Motor neuron (in vitro differentiated cells): ENCODE measurements around the gene VSIG10L2. TPM values are rescaled to one million over a fixed set of nuclear protein-coding genes. Genes with fewer than 3 reads are reported as not detected.

Source experiments
- ATAC-seq, 8 experiments: fragments of 200-7000 bp; cut with Tn5 transposase; replicated peaks in 6 of 8; 2 replicates each; pipeline ENCODE4 v1.8.0; 2021; ENCODE audit warnings: mild to moderate bottlenecking in 8 of 8, moderate library complexity in 8 of 8
- H3K27ac ChIP-seq, 2 donors: fragments of 250-450 bp; sonication (Bioruptor Pico); 2 replicates each; pipeline ENCODE4 v1.9.0; 2021; ENCODE audit warnings: antibody characterized with exemption in 2 of 2, mild to moderate bottlenecking in 2 of 2, moderate library complexity in 1 of 2
- H3K4me1 ChIP-seq, 2 donors: fragments of 250-450 bp; sonication (Bioruptor Pico); replicated peaks in 1 of 2; 2 replicates each; pipeline ENCODE4 v1.6.1; 2021; ENCODE audit warnings: antibody characterized with exemption in 2 of 2, mild to moderate bottlenecking in 2 of 2, moderate library complexity in 1 of 2
- H3K4me3 ChIP-seq, 5 donors: fragments of 250-450 bp; sonication (Bioruptor Pico); 2 replicates each; pipeline ENCODE4 v1.9.0; 2021; ENCODE audit warnings: antibody characterized with exemption in 5 of 5, mild to moderate bottlenecking in 5 of 5, moderate library complexity in 4 of 5
- WGBS, 10 experiments: fragments of 450-650 bp; shearing (Covaris generic); methylation state at CpG; one replicate each; pipeline ENCODE4 v1.0.0; 2022; 5-methylcytosine and 5-hydroxymethylcytosine counted together
- in situ Hi-C, 9 experiments: fragments of 400-800 bp; cut with MboI; loops; one replicate each; pipeline ENCODE4 v1.15.0; 2021; ENCODE audit warnings: low sequenced_read_pairs in 9 of 9, low pct_unique_long_range_greater_than_20kb in 2 of 9; ENCODE audit not compliant: unreplicated experiment in 9 of 9
- total RNA-seq, 8 experiments: library from RNA; unstranded; fragments of 300-600 nt; gene quantifications; 2 replicates each; pipeline versions ENCODE4 v1.2.3 to v1.2.4, GENCODE V29; 2022

The VSIG10L2 gene
- total RNA-seq, 8 experiments from 2014 or later = 0.05 to 0.47 (median 0.09) TPM; not detected in 3

- no peak for ATAC-seq
- WGBS, 10 experiments = 34 to 100% (median 64%) methylated on average over 1 to 3 of the region's 3 CpGs; no CpG with 5 or more reads in 1 of the 10 experiments
- Histone ChIP-seq H3K4me3 (no peak overlapping the region), H3K4me1 (peaks cover 4 to 5% of the 10 kb centered on the region in 2 donors), H3K27ac (no peak overlapping the region)
- in situ Hi-C loops = loop anchor here in 2 of 9 experiments (25.0 kb wide), 2 partner anchors 131 to 256 kb away; partner anchors contain the start of gene CDON (in 1 of the 2)
Observed at GRCh38 chr11:125931116-125931515, 14.7 kb upstream of the VSIG10L2 start.

GRCh38 chr11:125931668-125932067, 14.2 kb upstream of the VSIG10L2 start:
- H3K4me1 ChIP-seq = peaks cover 4 to 5% of the 10 kb centered on the region in 2 donors
- 16 to 100% (median 87%) methylated on average over 1 to 5 of the region's 6 CpGs; no CpG with 5 or more reads in 1 of the 10 experiments for WGBS, 10 experiments
- ATAC-seq = no peak
- no peak overlapping the region for H3K4me3 ChIP-seq
- no peak overlapping the region for H3K27ac ChIP-seq
- in situ Hi-C loops = loop anchor here in 2 of 9 experiments (25.0 kb wide), 2 partner anchors 131 to 256 kb away; partner anchors contain the start of gene CDON (in 1 of the 2)

GRCh38 chr11:125932301-125932700, 13.5 kb upstream of the VSIG10L2 start:
- no peak overlapping the region for H3K27ac ChIP-seq
- H3K4me3 ChIP-seq = no peak overlapping the region
- no peak for ATAC-seq
- in situ Hi-C loops = loop anchor here in 2 of 9 experiments (25.0 kb wide), 2 partner anchors 130 to 255 kb away; partner anchors contain the start of gene CDON (in 1 of the 2)
- 40 to 100% (median 89%) methylated on average over 1 to 6 of the region's 9 CpGs; no CpG with 5 or more reads in 6 of the 10 experiments for WGBS, 10 experiments
- H3K4me1 ChIP-seq = peaks cover 4 to 5% of the 10 kb centered on the region in 2 donors

- Histone ChIP-seq H3K27ac (no peak overlapping the region), H3K4me3 (no peak overlapping the region), H3K4me1 (peaks cover 4 to 5% of the 10 kb centered on the region in 2 donors)
- in situ Hi-C loops = loop anchor here in 2 of 9 experiments (25.0 kb wide), 2 partner anchors 129 to 254 kb away; partner anchors contain the start of gene CDON (in 1 of the 2)
- WGBS, 10 experiments = 20 to 92% (median 50%) methylated on average over 1 to 9 of the region's 12 CpGs; no CpG with 5 or more reads in 1 of the 10 experiments
- no peak for ATAC-seq
Observed at GRCh38 chr11:125933030-125933813, 12.6 kb upstream of the VSIG10L2 start.

GRCh38 chr11:125934473-125934872, 11.4 kb upstream of the VSIG10L2 start:
- no peak for ATAC-seq
- no peak overlapping the region for H3K27ac ChIP-seq
- peaks cover 4 to 10% of the 10 kb centered on the region in 2 donors for H3K4me1 ChIP-seq
- in situ Hi-C loops = loop anchor here in 2 of 9 experiments (25.0 kb wide), 2 partner anchors 128 to 253 kb away; partner anchors contain the start of gene CDON (in 1 of the 2)
- 20 to 97% (median 91%) methylated on average over 1 to 8 of the region's 8 CpGs; no CpG with 5 or more reads in 4 of the 10 experiments for WGBS, 10 experiments
- H3K4me3 ChIP-seq = no peak overlapping the region

- in situ Hi-C loops = loop anchor here in 2 of 9 experiments (25.0 kb wide), 2 partner anchors 127 to 252 kb away; partner anchors contain the start of gene CDON (in 1 of the 2)
- no peak overlapping the region for H3K4me3 ChIP-seq
- H3K27ac ChIP-seq = no peak overlapping the region
- no peak for ATAC-seq
- 67 to 100% (median 91%) methylated on average over 1 to 2 of the region's 2 CpGs; no CpG with 5 or more reads in 2 of the 10 experiments for WGBS, 10 experiments
- H3K4me1 ChIP-seq = peaks cover 4 to 10% of the 10 kb centered on the region in 2 donors
Observed at GRCh38 chr11:125935056-125935455, 10.8 kb upstream of the VSIG10L2 start.

- ATAC-seq = peak in 2 of 8 experiments; percentile 29 to 73
- Histone ChIP-seq H3K27ac (no peak overlapping the region), H3K4me3 (no peak overlapping the region), H3K4me1 (peaks cover 4 to 10% of the 10 kb centered on the region in 2 donors)
- 10 to 100% (median 75%) methylated on average over 1 to 11 of the region's 12 CpGs for WGBS, 10 experiments
- in situ Hi-C loops = loop anchor here in 2 of 9 experiments (25.0 kb wide), 2 partner anchors 127 to 252 kb away; partner anchors contain the start of gene CDON (in 1 of the 2)
Observed at GRCh38 chr11:125935618-125936199, 10.1 kb upstream of the VSIG10L2 start.

DNA sequence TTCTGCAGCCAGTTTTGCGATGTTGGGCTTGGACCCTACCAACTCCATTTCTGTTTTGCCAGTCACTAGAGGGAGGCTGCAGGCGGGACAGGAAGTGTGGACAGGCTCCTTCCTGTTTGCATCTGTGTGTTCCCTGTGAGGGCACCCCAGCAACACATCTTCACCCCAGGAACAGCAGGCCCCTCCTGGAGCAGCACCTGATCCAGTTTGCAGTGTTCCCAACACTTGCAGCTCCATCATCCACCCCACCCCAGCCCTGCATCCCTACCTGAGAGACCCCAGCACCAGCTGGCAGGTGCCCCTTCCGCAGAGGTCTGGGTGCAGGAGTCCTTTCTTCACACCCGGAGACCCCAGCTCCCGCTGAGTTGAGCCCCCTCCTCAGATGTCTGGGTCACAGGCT, 7.4 kb upstream of the VSIG10L2 start:
- 63 to 100% (median 100%) methylated on average over 1 to 3 of the region's 5 CpGs; no CpG with 5 or more reads in 5 of the 10 experiments for WGBS, 10 experiments
- Histone ChIP-seq H3K27ac (no peak overlapping the region), H3K4me1 (peaks cover 2 to 11% of the 10 kb centered on the region in 2 donors), H3K4me3 (no peak overlapping the region)
- no peak for ATAC-seq
- in situ Hi-C loops = loop anchor here in 2 of 9 experiments (25.0 kb wide), 2 partner anchors 124 to 249 kb away; partner anchors contain the start of gene CDON (in 1 of the 2)

DNA sequence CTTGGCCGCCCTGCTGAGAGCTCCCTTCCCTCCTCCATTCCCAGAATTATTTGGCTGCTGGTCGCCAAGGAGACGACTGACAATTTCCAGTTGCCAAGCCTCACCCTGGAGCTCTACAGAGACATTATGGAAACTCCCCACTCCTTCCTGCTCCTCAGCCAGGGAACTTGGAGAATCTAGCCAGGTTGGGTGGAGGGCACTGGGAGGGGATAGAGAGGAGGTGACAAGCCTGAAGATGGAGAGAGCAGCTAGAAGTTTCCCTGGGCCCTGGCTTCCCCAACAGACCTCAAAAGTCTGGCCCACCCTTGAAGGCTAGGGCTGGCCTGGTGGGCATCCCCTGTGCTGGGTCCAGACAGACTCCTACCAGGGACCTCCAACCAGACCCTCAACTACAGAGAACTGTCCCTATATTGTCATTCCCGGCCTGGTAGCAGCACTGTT, 6.7 kb upstream of the VSIG10L2 start:
- no peak overlapping the region for H3K4me3 ChIP-seq
- H3K4me1 ChIP-seq = peaks cover 0 to 9% of the 10 kb centered on the region in 2 donors
- no peak overlapping the region for H3K27ac ChIP-seq
- peak in 4 of 8 experiments; percentile 51 to 88 (median 73) for ATAC-seq
- in situ Hi-C loops = loop anchor here in 2 of 9 experiments (25.0 kb wide), 2 partner anchors 123 to 248 kb away; partner anchors contain the start of gene CDON (in 1 of the 2)
- WGBS, 10 experiments = 0 to 75% (median 54%) methylated on average over 1 to 3 of the region's 4 CpGs; no CpG with 5 or more reads in 5 of the 10 experiments

DNA sequence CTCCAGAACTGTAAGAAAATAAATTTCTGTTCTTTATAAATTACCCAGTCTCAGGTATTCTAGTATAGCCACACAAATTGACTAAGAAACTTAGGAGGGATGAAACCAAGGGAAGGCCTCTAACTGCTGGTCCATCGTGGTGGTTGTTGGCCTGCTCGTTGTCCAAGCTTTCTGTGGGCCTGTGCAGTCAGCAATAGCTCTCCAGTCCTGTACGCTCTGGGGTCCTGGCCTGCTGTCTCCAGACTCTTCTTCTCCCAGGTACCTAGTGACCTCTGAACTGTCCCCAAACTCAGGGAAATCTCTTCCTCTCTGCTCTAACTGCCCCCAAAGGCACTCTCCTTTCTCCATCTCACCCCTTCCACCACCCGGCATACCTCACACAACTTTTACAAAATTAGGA, 5.7 kb upstream of the VSIG10L2 start:
- in situ Hi-C loops = loop anchor here in 2 of 9 experiments (25.0 kb wide), 2 partner anchors 122 to 247 kb away; partner anchors contain the start of gene CDON (in 1 of the 2)
- 80 to 100% (median 98%) methylated on average over 1 to 4 of the region's 4 CpGs; no CpG with 5 or more reads in 2 of the 10 experiments for WGBS, 10 experiments
- H3K27ac ChIP-seq = no peak overlapping the region
- H3K4me3 ChIP-seq = no peak overlapping the region
- ATAC-seq = no peak
- peaks cover 0 to 9% of the 10 kb centered on the region in 2 donors for H3K4me1 ChIP-seq

GRCh38 chr11:125941267-125941618, 4.6 kb upstream of the VSIG10L2 start:
- Histone ChIP-seq H3K4me3 (no peak overlapping the region), H3K4me1 (peaks cover 0 to 9% of the 10 kb centered on the region in 2 donors), H3K27ac (no peak overlapping the region)
- WGBS, 10 experiments = 43 to 100% (median 100%) methylated on average over 1 to 2 of the region's 4 CpGs; no CpG with 5 or more reads in 5 of the 10 experiments
- no peak for ATAC-seq
- in situ Hi-C loops = loop anchor here in 2 of 9 experiments (25.0 kb wide), 2 partner anchors 121 to 246 kb away; partner anchors contain the start of gene CDON (in 1 of the 2)
